ENCODE data around the gene ASZ1. TPM values are rescaled to one million over a fixed set of nuclear protein-coding genes. Genes with fewer than 3 reads are reported as not detected.

ASZ1 gene
- total RNA-seq, 1 donor from 2014 or later = not detected

DNA sequence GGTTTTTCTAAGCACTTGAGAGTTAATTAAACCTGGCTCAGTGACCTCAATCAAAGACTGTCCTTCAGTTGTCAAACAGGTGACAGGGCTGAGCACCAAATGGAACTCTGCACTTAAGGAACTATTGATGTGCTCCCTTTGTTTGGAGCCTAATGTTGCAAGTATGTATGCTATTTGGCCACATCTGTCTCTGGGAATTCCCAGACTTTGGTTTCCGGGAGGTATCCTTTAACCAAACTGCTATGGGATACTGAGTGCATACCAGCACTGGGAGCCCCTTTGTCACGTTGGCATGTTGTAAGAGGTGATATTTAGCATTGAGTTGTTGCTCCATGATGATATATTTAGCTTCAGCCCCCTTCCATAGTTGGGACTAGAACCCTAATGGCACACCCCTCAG is 25.2 kb downstream of the ASZ1 start:
- no peak for DNase-seq (ENCODE audit: low read depth in 2 of 2)

DNA sequence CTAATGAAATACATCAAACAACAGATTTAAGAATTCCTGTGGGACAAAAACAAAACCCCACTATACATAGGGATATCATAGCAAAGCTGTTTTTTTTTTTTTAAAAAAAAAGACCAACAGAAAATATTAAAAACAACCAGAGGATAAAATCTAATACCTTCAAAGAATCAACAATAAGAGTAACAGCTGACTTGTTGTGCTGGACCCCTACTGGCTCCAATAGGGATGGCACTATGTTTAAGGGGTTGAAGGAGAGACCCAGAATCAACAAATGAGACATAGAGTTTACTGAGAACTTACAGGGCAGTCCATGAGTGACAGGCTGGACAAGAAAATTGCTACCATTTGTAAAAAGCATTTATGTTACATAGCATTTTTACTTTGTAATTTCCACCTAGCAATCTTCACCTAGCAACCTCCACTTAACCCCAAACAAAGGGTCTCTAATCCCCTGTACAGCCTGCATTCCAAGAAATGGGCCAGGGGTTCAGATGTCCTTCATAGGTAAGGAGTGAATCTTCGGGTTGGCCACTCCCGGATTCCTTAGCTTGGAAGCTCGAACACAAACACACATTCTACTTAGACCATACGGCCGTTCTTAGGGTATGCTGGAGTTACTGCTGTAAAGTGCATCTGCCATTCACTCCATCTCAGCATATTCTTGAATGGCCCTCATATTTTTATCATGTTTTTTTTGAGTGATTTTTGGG is 25.8 kb downstream of the ASZ1 start:
- no peak for DNase-seq (ENCODE audit: low read depth in 2 of 2)

DNA sequence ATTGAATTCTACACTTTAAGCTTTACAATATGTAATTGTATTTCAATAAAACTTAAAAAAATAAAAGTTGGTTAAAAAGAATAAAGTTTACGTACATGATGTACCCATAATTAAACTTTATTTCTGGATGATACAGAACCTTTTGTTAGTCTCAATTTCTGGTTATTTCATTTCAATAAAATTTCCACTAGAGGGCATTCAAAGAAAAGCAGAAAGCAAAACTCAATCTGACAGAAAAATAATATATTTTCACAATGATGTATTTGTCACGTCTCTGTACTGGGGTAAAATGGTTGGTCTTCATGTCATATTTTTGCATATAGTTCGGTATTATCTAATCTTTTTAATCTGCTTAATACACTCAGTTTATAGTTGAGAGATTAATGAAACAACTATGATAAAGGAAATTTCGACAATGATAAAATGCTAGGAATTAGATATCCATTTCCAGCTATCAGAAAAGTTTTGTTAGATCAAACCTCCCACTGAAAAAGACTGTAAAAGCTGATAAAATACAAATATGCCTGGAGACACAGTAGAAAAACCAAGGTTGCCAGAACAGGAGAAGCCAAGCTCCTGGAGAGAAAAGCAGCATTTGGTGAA is 27.4 kb downstream of the ASZ1 start:
- DNase-seq (ENCODE audit: low read depth in 2 of 2) = no peak

DNA sequence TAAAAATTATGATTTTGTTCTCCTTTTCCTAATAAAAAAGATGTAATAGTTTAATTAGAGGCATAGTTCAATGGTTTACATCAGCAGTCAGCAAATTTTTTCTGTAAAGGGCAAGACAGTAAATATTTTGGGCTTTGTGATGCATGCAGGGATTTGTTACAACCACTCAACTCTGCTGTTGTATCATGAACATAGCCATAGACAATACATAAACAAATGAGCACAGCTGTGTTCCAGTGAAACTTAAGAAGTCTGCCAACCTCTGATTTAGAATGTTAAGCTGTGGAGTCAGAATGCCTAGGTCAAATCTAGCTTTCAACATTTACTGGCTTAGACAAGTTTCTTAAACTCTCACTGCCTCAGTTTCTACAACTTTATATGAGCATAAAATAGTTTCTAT is 31.6 kb downstream of the ASZ1 start:
- DNase-seq (ENCODE audit: low read depth in 2 of 2) = no peak

DNA sequence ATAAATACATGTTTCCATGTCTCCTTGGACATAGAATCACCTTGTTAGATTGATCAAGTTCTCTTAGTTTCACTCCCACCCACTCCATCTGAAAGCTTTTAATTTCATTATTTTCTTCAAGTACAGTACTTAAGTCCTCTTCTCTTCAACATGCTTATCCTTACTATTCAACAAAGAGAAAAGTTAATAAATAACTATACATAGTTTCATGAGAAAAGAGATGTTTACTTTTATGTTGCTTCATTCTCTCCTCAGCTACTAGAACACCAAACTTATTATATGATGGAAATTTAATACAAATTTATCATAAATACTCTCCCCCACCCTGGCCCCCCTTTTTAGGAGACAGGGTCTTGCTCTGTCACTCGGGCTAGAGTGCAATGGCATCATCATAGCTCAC is 33.5 kb downstream of the ASZ1 start:
- no peak for DNase-seq (ENCODE audit: low read depth in 2 of 2)

DNA sequence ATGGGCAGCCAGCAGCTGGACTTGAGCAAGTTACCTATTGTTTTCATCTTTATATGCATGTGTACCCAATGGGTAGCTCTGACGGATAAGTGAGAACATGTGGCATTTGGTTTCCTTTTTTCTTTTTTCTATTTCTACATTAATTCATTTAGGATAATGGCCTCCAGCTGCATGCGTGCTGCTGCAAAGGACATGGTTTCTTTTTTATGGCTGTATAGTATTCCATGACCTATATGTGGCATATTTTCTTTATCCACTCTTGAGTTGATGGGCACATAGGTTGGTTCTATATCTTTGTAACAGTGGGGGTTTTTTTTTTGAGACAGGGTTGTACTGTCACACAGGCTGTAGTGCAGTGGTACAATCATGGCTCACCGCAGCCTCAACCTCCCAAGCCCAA is 37.4 kb downstream of the ASZ1 start:
- DNase-seq (ENCODE audit: low read depth in 2 of 2) = no peak

DNA sequence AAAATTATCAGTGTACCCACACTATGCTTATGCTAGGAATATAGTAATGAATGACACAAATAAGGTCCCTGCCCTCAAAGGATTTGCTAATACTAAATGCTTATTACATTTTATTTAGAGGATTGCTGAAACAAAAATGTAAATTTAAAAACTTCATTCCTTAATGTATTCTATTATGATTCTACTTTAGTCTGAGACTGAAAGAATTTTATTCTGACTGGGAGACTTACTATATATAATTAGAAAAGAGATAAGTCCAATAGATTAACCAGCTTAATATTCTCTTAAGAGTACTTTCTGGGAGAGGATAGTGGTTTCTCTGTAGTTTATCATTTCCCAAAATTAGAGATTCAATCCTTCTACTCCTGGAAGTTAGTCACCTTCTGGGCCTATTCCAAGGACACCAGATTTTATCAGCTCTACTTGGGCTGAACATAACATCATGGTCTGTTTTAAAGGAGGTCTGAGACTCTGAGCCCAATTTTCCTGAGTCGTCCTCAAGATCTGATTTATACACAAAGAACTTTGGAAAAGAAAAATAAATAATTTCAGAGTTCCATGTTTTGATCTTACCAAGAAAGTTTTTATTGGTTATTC is 41.1 kb downstream of the ASZ1 start:
- DNase-seq (ENCODE audit: low read depth in 2 of 2) = no peak

DNA sequence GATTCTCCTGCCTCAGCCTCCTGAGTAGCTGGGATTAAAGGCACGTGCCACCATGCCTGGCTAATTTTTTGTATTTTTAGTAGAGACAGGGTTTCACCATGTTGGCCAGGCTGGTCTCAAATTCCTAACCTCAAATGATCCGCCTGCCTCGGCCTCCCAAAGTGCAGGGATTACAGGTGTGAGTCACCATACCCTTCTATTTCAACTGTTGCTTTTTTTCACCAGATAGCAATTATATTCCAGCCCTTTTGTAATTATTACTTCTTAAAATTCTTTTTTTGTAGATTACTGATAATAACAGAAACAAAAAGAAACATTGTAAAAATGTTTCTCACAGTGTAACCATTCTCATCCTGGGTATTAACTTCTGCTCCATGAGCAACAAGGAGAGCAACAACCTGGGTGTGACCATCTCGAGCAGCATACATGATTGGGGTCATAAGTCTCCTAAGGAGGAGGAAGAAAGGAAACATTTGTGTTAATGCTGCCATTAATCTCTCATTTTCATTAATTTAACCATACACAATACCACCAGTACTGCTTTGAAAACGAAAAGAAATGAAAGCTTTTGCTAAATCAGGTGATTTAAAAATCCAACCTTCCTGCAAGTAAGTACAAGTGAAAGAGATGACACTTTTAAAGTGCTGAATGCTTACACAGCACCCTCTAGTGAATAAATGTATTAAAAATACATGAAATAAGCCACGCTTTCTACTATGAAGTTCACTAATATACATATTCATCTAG is 41.8 kb downstream of the ASZ1 start:
- peak; percentile 4 to 28 for DNase-seq (ENCODE audit: low read depth in 2 of 2)

DNA sequence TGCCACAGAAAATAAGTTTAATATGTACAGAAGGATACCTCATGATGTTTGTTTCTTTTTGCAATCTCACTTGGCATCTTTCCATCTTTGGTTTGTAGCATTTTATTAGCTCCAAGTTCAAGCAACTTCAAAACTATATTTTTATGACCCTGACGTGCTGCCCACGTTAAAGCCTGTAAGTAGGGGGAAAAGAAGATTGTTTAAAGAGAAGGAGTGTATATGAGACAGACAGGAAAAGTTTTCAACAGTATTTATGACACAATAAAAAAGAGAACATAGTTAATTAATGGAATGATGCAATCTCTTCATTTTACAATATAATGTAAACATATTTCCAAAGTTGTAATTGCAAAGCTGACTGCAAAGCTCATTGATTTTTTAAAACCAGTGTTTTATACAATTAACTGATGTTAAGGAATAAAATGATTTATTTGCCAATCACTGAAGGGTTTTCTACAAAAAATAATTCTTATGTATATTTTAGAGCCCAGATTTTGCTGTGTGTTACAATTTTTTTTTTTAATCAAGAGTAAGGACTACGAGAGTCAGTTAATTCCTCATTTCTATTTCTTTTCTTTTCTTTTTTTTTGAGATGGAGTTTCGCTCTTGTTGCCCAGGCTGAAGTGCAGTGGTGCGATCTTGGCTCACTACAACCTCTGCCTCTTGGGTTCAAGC is 42.5 kb downstream of the ASZ1 start:
- DNase-seq (ENCODE audit: low read depth in 2 of 2) = no peak

DNA sequence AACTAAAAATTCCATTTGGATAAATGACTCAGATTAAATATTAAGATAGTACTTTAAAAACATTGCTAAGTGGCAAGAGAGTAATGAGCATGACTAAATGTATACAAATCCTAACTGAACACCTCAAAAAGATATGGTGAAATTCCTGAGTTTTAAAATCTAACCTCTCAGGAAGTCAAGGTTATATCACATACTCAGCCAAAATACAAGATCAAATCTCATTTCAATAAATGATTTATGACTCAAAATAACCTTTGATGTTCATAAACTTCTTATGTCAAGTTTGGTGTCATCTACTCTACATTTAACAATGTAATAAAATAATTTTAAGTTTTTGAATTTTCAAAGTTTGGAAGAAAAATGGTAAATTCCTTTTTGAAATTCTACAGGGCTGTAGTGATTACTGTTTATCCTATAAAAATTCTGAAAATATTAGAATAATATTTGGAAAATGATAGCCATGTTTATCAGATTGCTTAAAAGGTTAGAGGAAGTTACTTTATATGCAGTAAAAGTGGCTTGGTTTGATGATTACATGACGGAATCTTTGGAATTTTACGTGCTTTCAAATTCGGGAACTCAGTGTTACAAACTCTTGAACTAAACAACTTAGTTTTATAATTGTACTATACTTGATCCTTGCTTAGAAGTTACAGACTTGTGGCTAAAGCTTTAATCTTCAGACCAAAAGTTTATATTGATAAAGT is 43.7 kb downstream of the ASZ1 start:
- DNase-seq (ENCODE audit: low read depth in 2 of 2) = no peak

DNA sequence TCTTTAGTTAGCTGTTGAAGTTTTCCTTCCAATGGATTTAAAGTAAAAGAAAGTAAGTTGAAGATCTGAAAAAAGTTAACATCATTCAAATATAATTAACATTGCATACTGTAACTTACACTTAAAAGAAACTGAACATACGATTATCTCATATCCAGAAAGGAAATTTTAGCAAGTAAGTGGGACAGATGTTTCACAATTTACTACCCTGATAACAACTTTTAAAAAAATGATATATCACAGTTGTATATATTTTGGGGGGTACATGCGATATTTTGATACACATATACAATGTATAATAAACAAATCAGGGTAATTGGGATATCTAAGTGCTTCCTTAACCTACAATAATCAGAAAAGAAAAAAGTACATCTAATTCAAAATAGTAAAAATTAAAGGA is 44.2 kb downstream of the ASZ1 start:
- DNase-seq (ENCODE audit: low read depth in 2 of 2) = no peak

DNA sequence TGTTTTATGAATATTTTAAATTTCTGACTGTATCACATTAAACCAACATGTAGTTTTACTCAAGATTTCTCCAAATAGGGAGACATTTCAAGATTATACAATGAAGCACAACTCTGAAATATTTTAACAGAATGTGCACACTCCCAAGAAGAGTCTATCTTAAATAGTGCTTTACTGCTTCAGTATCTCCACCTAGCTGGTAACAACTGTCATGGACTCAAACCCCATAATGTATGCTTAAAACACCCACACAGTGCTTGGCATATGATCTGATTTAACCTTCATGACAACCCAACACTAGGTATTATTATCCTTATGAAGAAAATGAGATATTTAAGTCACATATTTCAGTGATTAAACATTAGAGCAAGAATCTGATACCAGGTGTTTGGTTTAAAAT is 45.9 kb downstream of the ASZ1 start:
- no peak for DNase-seq (ENCODE audit: low read depth in 2 of 2)

DNA sequence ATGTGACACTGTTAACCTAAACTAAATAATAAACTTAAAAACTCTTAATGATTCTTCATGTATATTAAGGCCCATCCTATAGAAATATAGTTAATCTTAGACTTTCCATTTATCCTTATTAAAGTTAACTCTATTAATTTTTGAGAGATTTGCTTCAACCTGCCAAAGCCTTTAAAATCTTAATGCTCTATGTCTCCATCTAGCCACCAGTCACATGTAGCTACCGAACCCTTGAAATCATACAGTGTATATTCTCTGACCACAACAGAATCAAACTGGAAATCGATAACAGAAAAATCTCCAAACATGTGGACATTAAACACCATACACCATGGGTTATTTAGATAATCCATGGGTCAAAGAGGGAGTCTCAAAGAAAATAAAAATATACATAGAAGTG is 51.9 kb downstream of the ASZ1 start:
- DNase-seq (ENCODE audit: low read depth in 2 of 2) = no peak

DNA sequence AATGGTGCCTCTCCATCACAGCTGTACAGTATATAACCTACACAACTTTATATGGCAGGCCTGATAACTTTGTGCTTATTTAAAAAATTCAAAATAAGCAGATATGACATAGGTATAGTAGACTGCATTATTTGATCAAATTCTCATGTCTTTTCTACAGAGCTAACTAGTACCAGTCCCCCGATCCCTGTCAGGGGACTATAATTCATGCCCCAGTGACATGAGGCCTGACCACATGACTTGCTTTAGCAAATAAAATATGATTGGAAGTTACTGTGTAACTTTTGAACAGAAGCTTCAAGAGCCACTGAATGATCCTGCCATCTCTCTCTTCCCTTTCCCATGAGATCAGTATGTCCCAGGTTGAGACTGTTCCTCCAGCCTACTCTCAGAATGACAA is 55.2 kb downstream of the ASZ1 start:
- no peak for DNase-seq (ENCODE audit: low read depth in 2 of 2)

DNA sequence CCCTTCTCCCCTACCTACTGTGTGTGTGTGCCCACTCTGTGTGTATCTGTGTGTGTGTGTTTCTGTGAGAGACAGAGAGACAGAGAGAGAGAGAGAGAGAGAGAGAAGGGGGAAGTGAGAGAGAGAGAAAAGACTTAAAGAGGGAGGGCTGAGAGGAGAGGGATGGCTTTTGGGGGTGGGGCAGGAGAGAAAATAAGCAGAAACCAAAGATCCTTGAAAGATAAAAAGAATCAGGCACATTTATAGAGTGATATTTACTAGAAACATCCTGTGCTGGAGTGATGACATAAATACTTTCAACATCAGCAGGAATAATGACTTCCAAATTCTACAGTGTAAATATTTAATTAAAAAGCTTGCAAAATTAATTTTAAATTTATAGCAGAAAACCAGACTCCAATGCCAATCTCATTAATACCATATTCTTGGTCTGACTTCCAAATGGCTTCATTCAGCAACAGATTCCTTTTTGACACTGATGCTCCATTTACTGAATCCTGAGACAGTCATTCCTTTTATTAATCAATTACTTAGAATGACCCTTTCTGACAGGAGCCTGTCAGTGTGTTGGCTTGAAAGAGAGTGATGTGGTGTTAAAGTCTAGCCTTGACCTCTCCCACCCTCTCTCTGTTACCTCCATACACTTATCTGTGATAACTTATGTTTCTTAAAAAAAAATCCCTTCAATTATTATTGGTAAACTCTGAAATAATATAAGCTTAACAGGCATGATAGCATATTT is 62.8 kb downstream of the ASZ1 start:
- no peak for DNase-seq (ENCODE audit: low read depth in 2 of 2)

DNA sequence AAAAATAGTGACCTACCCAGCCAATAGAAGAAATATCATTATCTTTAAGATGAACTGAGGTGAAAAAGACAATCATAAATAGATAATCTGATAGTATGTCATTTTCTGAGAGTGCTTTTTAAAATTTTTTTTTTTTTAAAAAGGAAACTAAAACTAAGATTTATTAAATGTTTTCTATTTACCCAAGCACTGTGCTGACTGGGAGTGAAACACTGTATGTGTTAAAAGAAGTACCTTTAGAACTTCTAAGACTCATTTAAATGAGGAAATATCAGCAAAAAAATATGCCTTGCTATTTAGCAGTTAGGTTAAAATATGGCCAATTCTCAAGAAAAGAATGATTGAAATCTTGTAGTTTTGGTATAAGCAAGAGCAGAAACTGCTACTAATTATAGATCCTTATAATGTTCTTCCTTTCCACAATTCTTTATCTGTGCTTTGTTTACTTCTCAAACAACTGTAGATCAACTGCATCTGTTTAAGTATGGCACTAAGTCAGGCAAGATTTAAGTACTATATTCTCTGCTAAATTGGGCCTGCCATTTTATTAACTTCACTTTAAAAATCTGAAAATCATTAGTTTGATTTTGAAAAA is 64.9 kb downstream of the ASZ1 start:
- no peak for DNase-seq (ENCODE audit: low read depth in 2 of 2)

DNA sequence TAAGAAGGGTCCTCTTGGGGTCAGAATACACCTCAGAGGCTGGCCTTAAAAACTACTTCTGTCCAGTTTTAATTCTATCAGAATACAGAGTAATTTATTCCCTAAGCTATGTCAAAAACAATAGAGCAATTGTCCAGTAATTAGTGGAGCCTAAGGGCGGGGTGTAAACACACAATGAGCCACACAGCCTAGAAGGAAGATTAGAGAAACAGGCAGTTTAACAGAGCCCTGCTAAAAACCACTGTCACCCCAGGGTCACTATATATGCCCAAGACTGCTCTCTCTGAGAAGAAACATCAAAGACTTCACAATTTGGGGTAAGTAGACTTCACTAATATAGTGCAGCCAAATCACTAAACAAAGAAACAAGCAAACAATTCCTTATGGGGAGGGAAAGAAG is 77.3 kb downstream of the ASZ1 start:
- no peak for DNase-seq (ENCODE audit: low read depth in 2 of 2)

DNA sequence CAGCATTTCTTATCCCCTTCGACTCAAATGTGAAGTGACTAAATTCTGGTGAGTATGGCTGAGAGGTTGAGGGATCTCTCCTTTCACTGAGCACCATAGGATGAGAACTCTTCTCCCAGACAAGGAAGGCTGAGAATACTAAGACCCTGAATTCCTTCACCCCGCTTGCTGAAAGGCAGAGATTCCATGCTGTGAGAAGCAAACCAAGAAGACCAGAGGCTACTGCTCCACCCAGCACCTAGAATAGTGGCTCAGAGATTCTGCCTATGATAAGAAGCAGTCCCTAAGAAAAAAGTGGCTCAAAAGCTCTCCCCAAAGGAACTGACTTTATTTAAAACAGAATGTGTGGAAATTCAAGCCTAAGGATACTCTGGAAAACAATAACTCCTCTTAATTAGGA is 77.7 kb downstream of the ASZ1 start:
- DNase-seq (ENCODE audit: low read depth in 2 of 2) = no peak

DNA sequence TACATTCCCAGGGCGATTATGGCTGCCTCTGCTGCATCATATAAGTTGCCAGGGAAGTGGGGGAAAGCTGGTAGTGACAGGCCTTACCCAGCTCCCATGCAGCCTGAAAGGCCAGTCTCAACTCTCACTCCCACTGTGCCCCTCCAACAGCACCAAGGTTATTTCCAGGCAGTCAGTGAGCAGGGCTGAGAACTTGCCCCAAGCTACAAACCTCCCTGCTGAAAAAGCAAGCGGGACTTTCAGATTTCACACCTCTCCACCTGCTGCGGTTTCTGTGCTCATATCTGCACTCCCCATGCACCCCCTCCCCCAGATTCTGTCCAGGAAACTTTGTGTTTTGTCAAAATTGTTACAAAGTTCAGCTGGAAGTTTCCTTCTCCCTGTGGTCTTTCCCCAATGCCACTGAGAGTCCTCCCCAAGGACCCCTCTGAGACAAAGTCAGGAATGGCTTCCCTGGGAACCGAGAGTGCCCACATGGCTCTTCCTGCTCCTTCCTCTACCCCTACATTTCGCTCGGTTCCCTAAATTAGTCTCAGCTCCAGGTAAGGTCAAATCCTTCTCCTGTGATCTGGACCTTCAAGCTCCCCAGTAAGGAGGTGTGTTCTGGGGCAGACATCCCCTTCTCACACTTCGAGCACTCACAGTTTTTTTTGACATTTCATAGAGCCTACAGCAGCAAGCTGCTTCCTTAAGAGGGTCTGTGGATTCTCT is 79.2 kb downstream of the ASZ1 start:
- no peak for DNase-seq (ENCODE audit: low read depth in 2 of 2)

DNA sequence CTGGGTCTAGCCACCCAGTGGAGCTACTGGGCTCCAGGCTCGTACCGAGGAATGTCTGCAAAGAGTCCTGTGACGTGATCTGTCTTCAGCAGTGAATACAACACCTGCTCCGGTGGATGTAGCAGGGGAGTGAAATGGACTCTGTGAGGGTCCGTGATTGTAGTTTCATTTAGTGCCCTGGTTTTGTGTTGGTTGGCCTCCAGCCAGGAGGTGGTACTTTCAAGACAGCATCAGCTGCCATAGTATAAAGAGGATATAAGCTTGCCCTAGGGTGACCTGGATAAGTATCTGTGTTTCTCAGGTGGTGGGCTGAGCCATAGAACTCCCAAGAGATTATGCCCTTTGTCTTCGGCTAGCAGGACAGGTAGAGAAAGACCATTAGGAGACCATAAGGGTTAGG is 79.8 kb downstream of the ASZ1 start:
- DNase-seq (ENCODE audit: low read depth in 2 of 2) = no peak
